IMR-90 (cell line): ENCODE data around the gene PPIB. TPM values are rescaled to one million over a fixed set of nuclear protein-coding genes. Genes with fewer than 3 reads are reported as not detected.

Experiments
- ATAC-seq: fragments of 200-7000 bp; cut with Tn5 transposase; 2 replicates; pipeline ENCODE4 v1.9.1; 2020; ENCODE audit warnings: low read depth, mild to moderate bottlenecking, moderate library complexity
- Bru-seq: library from RNA; stranded (reverse); fragments of 400-500 nt; gene quantifications from one replicate; lab custom pipeline; 2021; lab: Mats Ljungman, UMichigan
- BruChase-seq, 2 experiments: library from RNA; stranded (reverse); fragments of 400-500 nt; gene quantifications; one replicate each; lab custom pipeline; 2021; lab: Mats Ljungman, UMichigan
- BruUV-seq: library from RNA; stranded (reverse); fragments of 400-500 nt; replicated peaks from 2 replicates; lab custom pipeline; 2021; lab: Mats Ljungman, UMichigan
- CTCF ChIA-PET: fragments of 300-600 bp; formaldehyde crosslinking; extraction: SDS; loops from one replicate; lab custom pipeline; 2021; ENCODE audit warnings: antibody characterized with exemption; lab: Yijun Ruan, JAX
- POLR2A ChIA-PET: fragments of 300-600 bp; sonication (Branson Sonifier 250); formaldehyde crosslinking; loops from one replicate; lab custom pipeline; 2022; ENCODE audit warnings: antibody characterized with exemption; ENCODE audit not compliant: unreplicated experiment; lab: Charles Lee
- DNase-seq: peaks from one replicate; pipeline ENCODE4 v3.0.0; 2013
- H2AFZ ChIP-seq: replicated peaks from 2 replicates; pipeline ENCODE3; 2013; ENCODE audit warnings: low read length, mild to moderate bottlenecking; ENCODE audit not compliant: poor library complexity
- H2AK5ac ChIP-seq: 2 replicates; pipeline ENCODE4 v1.6.1; 2013; ENCODE audit warnings: low read depth, low read length, inconsistent platforms
- H2AK9ac ChIP-seq: replicated peaks from 2 replicates; pipeline ENCODE3; 2013; ENCODE audit warnings: mild to moderate bottlenecking, low read depth, low read length, moderate library complexity; ENCODE audit not compliant: poor library complexity
- H2BK120ac ChIP-seq: 2 replicates; pipeline ENCODE4 v1.6.1; 2013; ENCODE audit warnings: low read depth, low read length, inconsistent platforms
- H2BK15ac ChIP-seq: 3 replicates; pipeline ENCODE4 v1.6.1; 2013; ENCODE audit warnings: low read depth, low read length, inconsistent platforms
- H2BK20ac ChIP-seq: 2 replicates; pipeline ENCODE4 v1.6.1; 2013; ENCODE audit warnings: low read depth, mild to moderate bottlenecking, inconsistent platforms, low read length, moderate library complexity
- H2BK5ac ChIP-seq: 2 replicates; pipeline ENCODE4 v1.6.1; 2013; ENCODE audit warnings: mild to moderate bottlenecking, low read depth, low read length, inconsistent platforms; ENCODE audit not compliant: poor library complexity, severe bottlenecking
- H3K14ac ChIP-seq: replicated peaks from 2 replicates; pipeline ENCODE4 v1.6.1; 2013; ENCODE audit warnings: low read depth, low read length, inconsistent platforms
- H3K18ac ChIP-seq: 2 replicates; pipeline ENCODE4 v1.6.1; 2013; ENCODE audit warnings: low read depth, low read length, control low read depth
- H3K23ac ChIP-seq: 2 replicates; pipeline ENCODE4 v1.6.1; 2013; ENCODE audit warnings: low read depth, low read length, inconsistent platforms
- H3K27ac ChIP-seq: 2 replicates; pipeline ENCODE4 v1.5.1; 2013; ENCODE audit warnings: mild to moderate bottlenecking, control low read depth, low read length; ENCODE audit not compliant: insufficient read depth
- H3K27me3 ChIP-seq: 2 replicates; pipeline ENCODE4 v1.6.1; 2013; ENCODE audit warnings: low read length; ENCODE audit not compliant: control insufficient read depth, insufficient read depth
- H3K36me3 ChIP-seq: 2 replicates; pipeline ENCODE4 v1.6.1; 2013; ENCODE audit warnings: low read length, mixed read lengths; ENCODE audit not compliant: control insufficient read depth, insufficient read depth
- H3K4ac ChIP-seq: 2 replicates; pipeline ENCODE4 v1.6.1; 2013; ENCODE audit warnings: low read depth, low read length, inconsistent platforms
- H3K4me1 ChIP-seq: 2 replicates; pipeline ENCODE4 v1.6.1; 2013; ENCODE audit warnings: low read length, mixed read lengths; ENCODE audit not compliant: control insufficient read depth, insufficient read depth
- H3K4me2 ChIP-seq: 2 replicates; pipeline ENCODE4 v1.6.1; 2013; ENCODE audit warnings: low read depth, mild to moderate bottlenecking, control low read depth, low read length, moderate library complexity
- H3K4me3 ChIP-seq: 2 replicates; pipeline ENCODE4 v1.5.1; 2013; ENCODE audit warnings: low read depth, mild to moderate bottlenecking, control low read depth, low read length, moderate library complexity; ENCODE audit not compliant: insufficient read depth
- H3K56ac ChIP-seq: 2 replicates; pipeline ENCODE4 v1.6.1; 2013; ENCODE audit warnings: low read length, inconsistent platforms; ENCODE audit not compliant: insufficient read depth; ENCODE audit errors: extremely low read depth
- H3K79me1 ChIP-seq, 2 experiments: 2 replicates each; pipeline ENCODE4 v1.6.1; 2013; ENCODE audit warnings: low read length in 2 of 2, inconsistent platforms in 1 of 2, low read depth in 1 of 2
- H3K9ac ChIP-seq: 2 replicates; pipeline ENCODE4 v1.6.1; 2013; ENCODE audit warnings: low read depth, low read length, control low read depth
- H3K9me1 ChIP-seq: 2 replicates; pipeline ENCODE4 v1.6.1; 2013; ENCODE audit warnings: low read length, inconsistent platforms; ENCODE audit not compliant: insufficient read depth
- H3K9me3 ChIP-seq: 2 replicates; pipeline ENCODE4 v1.6.1; 2013; ENCODE audit warnings: low read length; ENCODE audit not compliant: control insufficient read depth, insufficient read depth
- H4K20me1 ChIP-seq: 2 replicates; pipeline ENCODE4 v1.6.1; 2013; ENCODE audit warnings: low read length, inconsistent platforms; ENCODE audit not compliant: insufficient read depth
- H4K5ac ChIP-seq: 2 replicates; pipeline ENCODE4 v1.6.1; 2013; ENCODE audit warnings: mild to moderate bottlenecking, low read depth, low read length, control low read depth
- H4K8ac ChIP-seq, 2 experiments: 2 replicates each; pipeline ENCODE4 v1.6.1; 2013; ENCODE audit warnings: low read depth in 2 of 2, low read length in 2 of 2, control low read depth in 1 of 2, inconsistent platforms in 1 of 2
- H4K91ac ChIP-seq: 2 replicates; pipeline ENCODE4 v1.6.1; 2013; ENCODE audit warnings: low read depth, low read length, inconsistent platforms; ENCODE audit not compliant: insufficient read depth
- BHLHE40 ChIP-seq: fragments of 150-350 bp; IDR thresholded peaks from 2 replicates; pipeline ENCODE4 v1.6.1; 2016; ENCODE audit warnings: mild to moderate bottlenecking, low read depth, low read length
- CHD1 ChIP-seq: IDR thresholded peaks from 2 replicates; pipeline ENCODE4 v1.6.1; 2012; ENCODE audit warnings: low read depth, low read length, improper control_type of control experiment
- MAFK ChIP-seq: IDR thresholded peaks from 2 replicates; pipeline ENCODE4 v1.6.1; 2012; ENCODE audit warnings: low read depth, low read length, improper control_type of control experiment
- MAZ ChIP-seq: IDR thresholded peaks from 2 replicates; pipeline ENCODE4 v1.6.1; 2012; ENCODE audit warnings: low read depth, mild to moderate bottlenecking, low read length, improper control_type of control experiment, moderate library complexity, borderline replicate concordance
- POLR2A ChIP-seq: IDR thresholded peaks from 2 replicates; pipeline ENCODE4 v1.6.1; 2012; ENCODE audit warnings: mild to moderate bottlenecking, low read depth, low read length
- RAD21 ChIP-seq: IDR thresholded peaks from 2 replicates; pipeline ENCODE4 v1.6.1; 2012; ENCODE audit warnings: low read length, improper control_type of control experiment
- RFX5 ChIP-seq: IDR thresholded peaks from 2 replicates; pipeline ENCODE4 v1.8.0; 2012; ENCODE audit warnings: low read depth, mild to moderate bottlenecking, low read length, moderate library complexity
- SMC3 ChIP-seq: fragments of 150-350 bp; IDR thresholded peaks from 2 replicates; pipeline ENCODE4 v1.6.1; 2016; ENCODE audit warnings: low read depth, mild to moderate bottlenecking, antibody characterized with exemption, low read length, moderate library complexity
- WGBS, 2 experiments: methylation state at CpG; one replicate each; pipeline versions ENCODE4 v1.1.5 to v1.1.7; 2013; ENCODE audit warnings: missing lambda C conversion rate in 2 of 2; ENCODE audit not compliant: insufficient read length in 1 of 2; ENCODE audit errors: extremely low coverage in 2 of 2; 5-methylcytosine and 5-hydroxymethylcytosine counted together
- dilution Hi-C: fragments of 300-500 bp; cut with HindIII; formaldehyde crosslinking; loops from one replicate; pipeline ENCODE4 v1.14.3; 2018; ENCODE audit warnings: low sequenced_read_pairs; ENCODE audit not compliant: unreplicated experiment
- in situ Hi-C: fragments of 300-500 bp; cut with MboI; formaldehyde crosslinking; loops from 3 replicates; pipeline ENCODE4 v1.14.3; 2019; ENCODE audit warnings: low sequenced_read_pairs, inconsistent platforms, mixed read lengths
- intact Hi-C: fragments of 100-400 bp; cut with micrococcal nuclease; formaldehyde crosslinking; loops from 2 replicates; pipeline ENCODE4 v1.10.0; 2022
- long read RNA-seq: library from polyadenylated mRNA; unstranded; transcript quantifications from one replicate; pipeline ENCODE4 v2.0.0, GENCODE V29; 2021; ENCODE audit not compliant: unreplicated experiment
- polyA plus RNA-seq, 3 experiments: library from polyadenylated mRNA; depleted of rRNA; stranded (reverse); fragments of >200 nt; gene quantifications; 2 replicates each; pipeline ENCODE4 v1.2.3, GENCODE V29; 2012; ENCODE audit warnings: low replicate concordance in 1 of 3
- total RNA-seq: library from RNA; depleted of rRNA; stranded (reverse); fragments of >200 nt; gene quantifications from 2 replicates; pipeline ENCODE4 v1.2.3, GENCODE V29; 2012; rRNA removed
- TF ChIP-seq, protein P1 (sequence below): fragments of 150-350 bp; IDR thresholded peaks from 2 replicates; pipeline ENCODE4 v1.6.1; 2016; ENCODE audit warnings: low read depth, mild to moderate bottlenecking, low read length, moderate library complexity, borderline replicate concordance
- TF ChIP-seq, protein P2 (sequence below): fragments of 150-350 bp; IDR thresholded peaks from 2 replicates; pipeline ENCODE4 v1.6.1; 2017; ENCODE audit warnings: mild to moderate bottlenecking, antibody characterized with exemption, low read length, low read depth
- TF ChIP-seq, protein P3 (sequence below): conservative IDR thresholded peaks from 2 replicates; pipeline ENCODE4 v1.5.1; 2012; ENCODE audit warnings: mild to moderate bottlenecking, low read depth, low read length, improper control_type of control experiment

Gene PPIB
- total RNA-seq (1,601 and 1,682 TPM in 2 replicates), polyA plus RNA-seq (2012; rRNA removed) (1,358 and 1,517 TPM in 2 replicates), Bru-seq, nascent RNA (percentile 97 among the genes with signal in this experiment), BruChase-seq, experiment 1, labeled RNA remaining after a 6-hour chase (percentile 96 among the genes with signal in this experiment), BruChase-seq, experiment 2, labeled RNA remaining after a 2-hour chase (percentile 92 among the genes with signal in this experiment)
- polyA plus RNA-seq (2012; cell fraction: cytosol; rRNA removed), result 966 and 972 TPM in 2 replicates
- polyA plus RNA-seq (2012; cell fraction: nucleus; rRNA removed; ENCODE audit: low replicate concordance), result 233 and 548 TPM in 2 replicates
- long read RNA-seq, transcript PPIB-201 (5 exons, 1,081 nt), result major isoform, 625 of 658 reads
- long read RNA-seq, partial matches to known transcripts, result 14 of 658 reads
- long read RNA-seq, other reads (novel, unspliced or antisense), result 19 of 658 reads

DNA sequence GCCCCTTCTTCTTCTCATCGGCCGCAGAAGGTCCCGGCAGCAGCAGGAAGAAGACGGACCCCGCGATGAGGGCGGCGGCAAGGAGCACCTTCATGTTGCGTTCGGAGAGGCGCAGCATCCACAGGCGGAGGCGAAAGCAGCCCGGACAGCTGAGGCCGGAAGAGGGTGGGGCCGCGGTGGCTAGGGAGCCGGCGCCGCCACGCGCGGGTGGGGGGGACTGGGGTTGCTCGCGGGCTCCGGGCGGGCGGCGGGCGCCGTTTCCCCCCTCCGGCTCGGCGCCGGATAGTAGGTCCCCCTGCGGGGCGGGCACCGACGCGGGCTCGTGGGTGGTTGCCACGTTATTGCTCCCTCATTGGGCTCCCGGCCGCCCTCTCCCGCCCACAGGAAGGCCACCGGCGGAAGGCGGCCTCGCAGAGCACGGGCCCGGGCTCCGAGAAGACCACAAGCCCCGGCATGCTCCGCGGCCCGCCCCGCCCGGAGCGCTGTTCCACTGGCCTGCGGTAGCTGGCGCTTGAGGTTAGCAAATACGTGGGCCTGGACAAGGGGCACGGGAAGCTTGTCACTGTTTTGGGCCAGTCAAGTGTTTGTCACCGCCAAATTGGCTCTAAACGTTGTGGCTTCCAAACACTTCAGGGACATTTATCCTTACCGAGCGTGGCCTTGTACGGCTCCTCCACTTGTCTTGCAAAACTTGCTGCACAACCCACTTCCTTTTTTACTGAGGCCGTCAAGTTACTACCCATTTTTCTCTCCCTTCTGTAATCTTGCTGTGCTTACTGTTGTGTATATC lies at the start of gene PPIB:
PPIB (minus strand) TSS at position 154 of the 790 bp plus-strand sequence; CDS start at position 118, 36 bp downstream.
- WGBS, 2 experiments, result 0% methylated on average over 25 of the region's 69 CpGs; no CpG with 5 or more reads in 1 of the 2 experiments
- Histone ChIP-seq H4K91ac (peak within 1 kb of the TSS; percentile 89), H2AK5ac (peak within 1 kb of the TSS; percentile 93), H2BK5ac (peak within 1 kb of the TSS; percentile 86), H2AFZ (peak within 1 kb of the TSS; percentile 96), H2BK20ac (no peak within 1 kb of the TSS), H3K27ac (peak within 1 kb of the TSS; percentile 97), H3K27me3 (no peaks in the 10 kb centered on the region), H4K8ac (peak within 1 kb of the TSS; percentile 96 to 99), H3K4me2 (peak within 1 kb of the TSS; percentile 93), H2BK120ac (peak within 1 kb of the TSS; percentile 43), H3K14ac (peak within 1 kb of the TSS; percentile 98), H3K18ac (peak within 1 kb of the TSS; percentile 61), H3K4ac (peak within 1 kb of the TSS; percentile 97), H2AK9ac (peak within 1 kb of the TSS; percentile 99), H3K9me1 (peaks cover 16% of the 10 kb centered on the region), H2BK15ac (peak within 1 kb of the TSS; percentile 45; the same call in 1 of the 3 replicates), H3K4me3 (peak within 1 kb of the TSS; percentile 92), H3K56ac (peak within 1 kb of the TSS; percentile 93), H3K9ac (peak within 1 kb of the TSS; percentile 97), H3K79me1 (peaks cover 19 to 32% of the 10 kb centered on the region in 2 experiments), H3K23ac (peak within 1 kb of the TSS; percentile 92), H4K20me1 (peaks cover 31% of the 10 kb centered on the region), H3K4me1 (peaks cover 6% of the 10 kb centered on the region), H3K9me3 (no peaks in the 10 kb centered on the region), H3K36me3 (peaks cover 27% of the 10 kb centered on the region), H4K5ac (peak within 1 kb of the TSS; percentile 93)
- intact Hi-C loops (loop anchor here (1.0 kb wide), 2 partner anchors 193 to 215 kb away; partner anchors contain the start of gene CSNK1G1), dilution Hi-C loops (no loop called here), in situ Hi-C loops (no loop called here)
- DNase-seq (peak; percentile 97), ATAC-seq (peak; percentile 93)
- ChIA-PET POLR2A (interaction anchor here (0.6 to 1.6 kb wide), 4 partner anchors 9 to 1022 kb away, joined by 3 to 7 read pairs (median 4); partner anchors contain the start of gene CLPX), CTCF (interaction anchor here (0.5 to 1.4 kb wide), 5 partner anchors 9 to 186 kb away, joined by 3 to 5 read pairs (median 4); no protein-coding TSS in a partner anchor)
- no TSS peak for BruUV-seq
- TF ChIP-seq CHD1 (peak; percentile 90; the same call in 1 of the 2 replicates), RAD21 (peak; percentile 57), BHLHE40 (peak; percentile 97), RFX5 (no peak), POLR2A (peak; percentile 98), MAFK (no peak), MAZ (peak; percentile 85), SMC3 (no peak)
- TF ChIP-seq, protein P1, sequence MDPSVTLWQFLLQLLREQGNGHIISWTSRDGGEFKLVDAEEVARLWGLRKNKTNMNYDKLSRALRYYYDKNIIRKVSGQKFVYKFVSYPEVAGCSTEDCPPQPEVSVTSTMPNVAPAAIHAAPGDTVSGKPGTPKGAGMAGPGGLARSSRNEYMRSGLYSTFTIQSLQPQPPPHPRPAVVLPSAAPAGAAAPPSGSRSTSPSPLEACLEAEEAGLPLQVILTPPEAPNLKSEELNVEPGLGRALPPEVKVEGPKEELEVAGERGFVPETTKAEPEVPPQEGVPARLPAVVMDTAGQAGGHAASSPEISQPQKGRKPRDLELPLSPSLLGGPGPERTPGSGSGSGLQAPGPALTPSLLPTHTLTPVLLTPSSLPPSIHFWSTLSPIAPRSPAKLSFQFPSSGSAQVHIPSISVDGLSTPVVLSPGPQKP, result no peak
- TF ChIP-seq, protein P2, sequence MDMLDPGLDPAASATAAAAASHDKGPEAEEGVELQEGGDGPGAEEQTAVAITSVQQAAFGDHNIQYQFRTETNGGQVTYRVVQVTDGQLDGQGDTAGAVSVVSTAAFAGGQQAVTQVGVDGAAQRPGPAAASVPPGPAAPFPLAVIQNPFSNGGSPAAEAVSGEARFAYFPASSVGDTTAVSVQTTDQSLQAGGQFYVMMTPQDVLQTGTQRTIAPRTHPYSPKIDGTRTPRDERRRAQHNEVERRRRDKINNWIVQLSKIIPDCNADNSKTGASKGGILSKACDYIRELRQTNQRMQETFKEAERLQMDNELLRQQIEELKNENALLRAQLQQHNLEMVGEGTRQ, result no peak
- TF ChIP-seq, protein P3, sequence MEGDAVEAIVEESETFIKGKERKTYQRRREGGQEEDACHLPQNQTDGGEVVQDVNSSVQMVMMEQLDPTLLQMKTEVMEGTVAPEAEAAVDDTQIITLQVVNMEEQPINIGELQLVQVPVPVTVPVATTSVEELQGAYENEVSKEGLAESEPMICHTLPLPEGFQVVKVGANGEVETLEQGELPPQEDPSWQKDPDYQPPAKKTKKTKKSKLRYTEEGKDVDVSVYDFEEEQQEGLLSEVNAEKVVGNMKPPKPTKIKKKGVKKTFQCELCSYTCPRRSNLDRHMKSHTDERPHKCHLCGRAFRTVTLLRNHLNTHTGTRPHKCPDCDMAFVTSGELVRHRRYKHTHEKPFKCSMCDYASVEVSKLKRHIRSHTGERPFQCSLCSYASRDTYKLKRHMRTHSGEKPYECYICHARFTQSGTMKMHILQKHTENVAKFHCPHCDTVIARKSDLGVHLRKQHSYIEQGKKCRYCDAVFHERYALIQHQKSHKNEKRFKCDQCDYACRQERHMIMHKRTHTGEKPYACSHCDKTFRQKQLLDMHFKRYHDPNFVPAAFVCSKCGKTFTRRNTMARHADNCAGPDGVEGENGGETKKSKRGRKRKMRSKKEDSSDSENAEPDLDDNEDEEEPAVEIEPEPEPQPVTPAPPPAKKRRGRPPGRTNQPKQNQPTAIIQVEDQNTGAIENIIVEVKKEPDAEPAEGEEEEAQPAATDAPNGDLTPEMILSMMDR, result peak; percentile 51
